CD8-positive, alpha-beta memory T cell (primary cell): ENCODE measurements around the gene ADGRG2. TPM values are rescaled to one million over a fixed set of nuclear protein-coding genes. Genes with fewer than 3 reads are reported as not detected.

Experiments
- CTCF ChIA-PET: fragments of 350-600 bp; sonication (Branson Sonifier 250); formaldehyde crosslinking; loops from one replicate; lab custom pipeline; 2021; ENCODE audit warnings: antibody characterized with exemption; lab: Charles Lee
- POLR2A ChIA-PET: fragments of 350-600 bp; sonication (Branson Sonifier 250); formaldehyde crosslinking; loops from one replicate; lab custom pipeline; 2021; ENCODE audit warnings: antibody characterized with exemption; lab: Charles Lee
- DNase-seq, 5 donors: peaks; one replicate each; pipeline versions ENCODE4 v3.0.0 to v3.0.0-alpha.2; 2020 to 2022; ENCODE audit warnings: mixed read lengths in 1 of 5
- H3K27ac ChIP-seq: one replicate; pipeline ENCODE4 v1.7.0; 2013; ENCODE audit warnings: low read depth, mild to moderate bottlenecking, low read length, moderate library complexity
- H3K27me3 ChIP-seq: 2 replicates; pipeline ENCODE4 v1.7.0; 2013; ENCODE audit warnings: low read length, mild to moderate bottlenecking; ENCODE audit not compliant: insufficient read depth, poor library complexity, severe bottlenecking
- H3K36me3 ChIP-seq: 2 replicates; pipeline ENCODE4 v1.7.0; 2013; ENCODE audit warnings: mild to moderate bottlenecking, low read length, moderate library complexity; ENCODE audit not compliant: insufficient read depth
- H3K4me1 ChIP-seq: 2 replicates; pipeline ENCODE4 v1.7.0; 2013; ENCODE audit warnings: mild to moderate bottlenecking, low read length, moderate library complexity; ENCODE audit not compliant: insufficient read depth
- H3K4me3 ChIP-seq: 2 replicates; pipeline ENCODE4 v1.7.0; 2013; ENCODE audit warnings: mild to moderate bottlenecking, low read length
- H3K9me3 ChIP-seq: 2 replicates; pipeline ENCODE4 v1.7.0; 2013; ENCODE audit warnings: mild to moderate bottlenecking, low read length
- H3K27ac Mint-ChIP-seq, 8 donors: one replicate each; pipeline ENCODE4 v1.8.0; 2020 to 2021; ENCODE audit warnings: mixed read lengths in 8 of 8, mild to moderate bottlenecking in 6 of 8, inconsistent platforms in 3 of 8, moderate library complexity in 3 of 8
- H3K27me3 Mint-ChIP-seq, 2 donors: one replicate each; pipeline ENCODE4 v1.8.0; 2020 to 2021; ENCODE audit warnings: mixed read lengths in 2 of 2, mild to moderate bottlenecking in 1 of 2, moderate library complexity in 1 of 2
- H3K36me3 Mint-ChIP-seq, 3 donors: one replicate each; pipeline ENCODE4 v1.8.0; 2020 to 2021; ENCODE audit warnings: mixed read lengths in 3 of 3, inconsistent platforms in 1 of 3, mild to moderate bottlenecking in 1 of 3
- H3K4me1 Mint-ChIP-seq, 3 donors: one replicate each; pipeline ENCODE4 v1.8.0; 2020 to 2021; ENCODE audit warnings: mixed read lengths in 3 of 3, inconsistent platforms in 1 of 3, mild to moderate bottlenecking in 1 of 3
- H3K4me3 Mint-ChIP-seq, 7 donors: one replicate each; pipeline ENCODE4 v1.8.0; 2020 to 2021; ENCODE audit warnings: mixed read lengths in 7 of 7, mild to moderate bottlenecking in 6 of 7, moderate library complexity in 4 of 7, inconsistent platforms in 2 of 7
- H3K9me3 Mint-ChIP-seq, 5 donors: one replicate each; pipeline ENCODE4 v1.8.0; 2020 to 2022; ENCODE audit warnings: mixed read lengths in 5 of 5, mild to moderate bottlenecking in 3 of 5, moderate library complexity in 2 of 5, inconsistent platforms in 1 of 5
- polyA plus RNA-seq: library from polyadenylated mRNA; unstranded; fragments of 300-500 nt; fragmentation: Illumina TruSeq; gene quantifications from one replicate; pipeline ENCODE4 v1.2.3, GENCODE V29; 2021
- total RNA-seq, 2 experiments: library from RNA; stranded (reverse); gene quantifications; one replicate each; pipeline ENCODE4 v1.2.3, GENCODE V29; 2021

ADGRG2 gene
- total and polyA plus RNA-seq, 3 experiments from 2014 or later, result 0.05 TPM; not detected in 2

- peaks cover 0 to 5% (median 3%) of the 10 kb centered on the region in 5 donors for H3K9me3 Mint-ChIP-seq
- Histone ChIP-seq H3K9me3 (no peaks in the 10 kb centered on the region), H3K4me1 (no peaks in the 10 kb centered on the region), H3K27me3 (no peaks in the 10 kb centered on the region), H3K27ac (no peak overlapping the region), H3K36me3 (no peaks in the 10 kb centered on the region), H3K4me3 (no peak overlapping the region)
- CTCF ChIA-PET, result no interaction called here
- no peaks in the 10 kb centered on the region for H3K36me3 Mint-ChIP-seq
- H3K27me3 Mint-ChIP-seq, result peaks cover 0 to 3% of the 10 kb centered on the region in 2 donors
- no peaks in the 10 kb centered on the region for H3K4me1 Mint-ChIP-seq
- H3K27ac Mint-ChIP-seq, result no peak overlapping the region
- no peak overlapping the region for H3K4me3 Mint-ChIP-seq
- POLR2A ChIA-PET, result no interaction called here
- no peak for DNase-seq
These were observed 21.7 kb downstream of the ADGRG2 start for GRCh38 chrX:19100586-19100985.

GRCh38 chrX:19097553-19098283, 24.6 kb downstream of the ADGRG2 start:
- H3K36me3 Mint-ChIP-seq, result no peaks in the 10 kb centered on the region
- H3K27ac Mint-ChIP-seq, result no peak overlapping the region
- Histone ChIP-seq H3K9me3 (no peaks in the 10 kb centered on the region), H3K4me1 (no peaks in the 10 kb centered on the region), H3K36me3 (no peaks in the 10 kb centered on the region), H3K27ac (no peak overlapping the region), H3K4me3 (no peak overlapping the region), H3K27me3 (no peaks in the 10 kb centered on the region)
- no peak for DNase-seq
- no peak overlapping the region for H3K4me3 Mint-ChIP-seq
- CTCF ChIA-PET, result no interaction called here
- H3K4me1 Mint-ChIP-seq, result no peaks in the 10 kb centered on the region
- POLR2A ChIA-PET, result no interaction called here
- H3K27me3 Mint-ChIP-seq, result peaks cover 0 to 3% of the 10 kb centered on the region in 2 donors
- H3K9me3 Mint-ChIP-seq, result peaks cover 0 to 5% (median 3%) of the 10 kb centered on the region in 5 donors

- Histone ChIP-seq H3K36me3 (no peaks in the 10 kb centered on the region), H3K4me3 (no peak overlapping the region), H3K4me1 (no peaks in the 10 kb centered on the region), H3K27ac (no peak overlapping the region), H3K27me3 (no peaks in the 10 kb centered on the region), H3K9me3 (no peaks in the 10 kb centered on the region)
- DNase-seq, result no peak
- Mint-ChIP-seq H3K4me1 (no peaks in the 10 kb centered on the region), H3K4me3 (no peak overlapping the region), H3K27me3 (peaks cover 0 to 3% of the 10 kb centered on the region in 2 donors), H3K9me3 (peaks cover 0 to 5% (median 3%) of the 10 kb centered on the region in 5 donors), H3K27ac (no peak overlapping the region), H3K36me3 (no peaks in the 10 kb centered on the region)
- ChIA-PET POLR2A (no interaction called here), CTCF (no interaction called here)
These were observed 25.7 kb downstream of the ADGRG2 start for GRCh38 chrX:19096586-19096985.

- no peak overlapping the region for H3K4me3 Mint-ChIP-seq
- Histone ChIP-seq H3K4me3 (no peak overlapping the region), H3K4me1 (no peaks in the 10 kb centered on the region), H3K27ac (no peak overlapping the region), H3K36me3 (no peaks in the 10 kb centered on the region), H3K9me3 (no peaks in the 10 kb centered on the region), H3K27me3 (no peaks in the 10 kb centered on the region)
- no peak overlapping the region for H3K27ac Mint-ChIP-seq
- peaks cover 0 to 3% (median 0%) of the 10 kb centered on the region in 3 donors for H3K36me3 Mint-ChIP-seq
- peaks cover 0 to 16% (median 10%) of the 10 kb centered on the region in 5 donors for H3K9me3 Mint-ChIP-seq
- ChIA-PET CTCF (no interaction called here), POLR2A (no interaction called here)
- no peak for DNase-seq
- no peaks in the 10 kb centered on the region for H3K4me1 Mint-ChIP-seq
- H3K27me3 Mint-ChIP-seq, result peaks cover 0 to 3% of the 10 kb centered on the region in 2 donors
These were observed 27.6 kb downstream of the ADGRG2 start for GRCh38 chrX:19094654-19095053.

GRCh38 chrX:19091596-19091995, 30.7 kb downstream of the ADGRG2 start:
- ChIA-PET CTCF (no interaction called here), POLR2A (no interaction called here)

GRCh38 chrX:19089555-19090040, 32.7 kb downstream of the ADGRG2 start:
- Histone ChIP-seq H3K36me3 (no peaks in the 10 kb centered on the region), H3K27me3 (no peaks in the 10 kb centered on the region), H3K9me3 (no peaks in the 10 kb centered on the region), H3K4me1 (no peaks in the 10 kb centered on the region), H3K27ac (no peak overlapping the region), H3K4me3 (no peak overlapping the region)
- POLR2A ChIA-PET, result no interaction called here
- CTCF ChIA-PET, result no interaction called here
- Mint-ChIP-seq H3K27me3 (peaks cover 0 to 1% of the 10 kb centered on the region in 2 donors), H3K4me3 (no peak overlapping the region), H3K4me1 (no peaks in the 10 kb centered on the region), H3K9me3 (peaks cover 0 to 20% (median 13%) of the 10 kb centered on the region in 5 donors), H3K27ac (no peak overlapping the region), H3K36me3 (peaks cover 0 to 3% (median 0%) of the 10 kb centered on the region in 3 donors)
- DNase-seq, result no peak

More at GRCh38 chrX:19091596-19091995, 30.7 kb downstream of the ADGRG2 start:
- Mint-ChIP-seq H3K27me3 (peaks cover 0 to 1% of the 10 kb centered on the region in 2 donors), H3K36me3 (peaks cover 0 to 3% (median 0%) of the 10 kb centered on the region in 3 donors), H3K9me3 (peaks cover 0 to 20% (median 13%) of the 10 kb centered on the region in 5 donors), H3K4me3 (no peak overlapping the region), H3K27ac (no peak overlapping the region), H3K4me1 (no peaks in the 10 kb centered on the region)
- no peak overlapping the region for H3K4me3 ChIP-seq
- H3K36me3 ChIP-seq, result no peaks in the 10 kb centered on the region
- no peak overlapping the region for H3K27ac ChIP-seq
- H3K9me3 ChIP-seq, result no peaks in the 10 kb centered on the region
- no peak for DNase-seq
- no peaks in the 10 kb centered on the region for H3K4me1 ChIP-seq
- H3K27me3 ChIP-seq, result no peaks in the 10 kb centered on the region

GRCh38 chrX:19086102-19086772, 36.0 kb downstream of the ADGRG2 start:
- Mint-ChIP-seq H3K36me3 (peaks cover 0 to 3% (median 0%) of the 10 kb centered on the region in 3 donors), H3K9me3 (peaks cover 0 to 20% (median 14%) of the 10 kb centered on the region in 5 donors), H3K4me3 (no peak overlapping the region), H3K27ac (no peak overlapping the region), H3K4me1 (no peaks in the 10 kb centered on the region), H3K27me3 (peaks cover 1 to 3% of the 10 kb centered on the region in 2 donors)
- ChIA-PET POLR2A (no interaction called here), CTCF (no interaction called here)
- Histone ChIP-seq H3K36me3 (no peaks in the 10 kb centered on the region), H3K4me3 (no peak overlapping the region), H3K4me1 (no peaks in the 10 kb centered on the region), H3K27ac (no peak overlapping the region), H3K27me3 (no peaks in the 10 kb centered on the region), H3K9me3 (no peaks in the 10 kb centered on the region)
- DNase-seq, result no peak

GRCh38 chrX:19085666-19086065, 36.6 kb downstream of the ADGRG2 start:
- Histone ChIP-seq H3K9me3 (no peaks in the 10 kb centered on the region), H3K27ac (no peak overlapping the region), H3K27me3 (no peaks in the 10 kb centered on the region), H3K4me3 (no peak overlapping the region), H3K4me1 (no peaks in the 10 kb centered on the region), H3K36me3 (no peaks in the 10 kb centered on the region)
- Mint-ChIP-seq H3K4me1 (no peaks in the 10 kb centered on the region), H3K27ac (no peak overlapping the region), H3K9me3 (peaks cover 0 to 18% (median 14%) of the 10 kb centered on the region in 5 donors), H3K36me3 (peaks cover 0 to 3% (median 0%) of the 10 kb centered on the region in 3 donors), H3K4me3 (no peak overlapping the region), H3K27me3 (peaks cover 2 to 3% of the 10 kb centered on the region in 2 donors)
- DNase-seq, result no peak
- ChIA-PET POLR2A (no interaction called here), CTCF (no interaction called here)
